HUES48 (cell line): ENCODE results near the gene CHPF2.

ENCODE experiments used
- H3K27ac ChIP-seq: one replicate; pipeline ENCODE4 v1.7.0; 2013; ENCODE audit warnings: low read depth, low read length, inconsistent platforms
- H3K27me3 ChIP-seq: 2 replicates; pipeline ENCODE4 v1.6.1; 2013; ENCODE audit warnings: mild to moderate bottlenecking, low read length; ENCODE audit not compliant: control insufficient read depth, insufficient read depth
- H3K36me3 ChIP-seq: 2 replicates; pipeline ENCODE4 v1.6.1; 2013; ENCODE audit warnings: low read length; ENCODE audit not compliant: control insufficient read depth, insufficient read depth
- H3K4me1 ChIP-seq: 2 replicates; pipeline ENCODE4 v1.6.1; 2013; ENCODE audit warnings: mild to moderate bottlenecking, low read length; ENCODE audit not compliant: control insufficient read depth, insufficient read depth
- H3K4me3 ChIP-seq: 2 replicates; pipeline ENCODE4 v1.5.1; 2013; ENCODE audit warnings: mild to moderate bottlenecking, low read depth, low read length
- H3K9ac ChIP-seq: 2 replicates; pipeline ENCODE4 v1.6.1; 2013; ENCODE audit warnings: mild to moderate bottlenecking, low read depth, low read length, moderate library complexity
- H3K9me3 ChIP-seq: 2 replicates; pipeline ENCODE4 v1.6.1; 2013; ENCODE audit warnings: low read length; ENCODE audit not compliant: control insufficient read depth, insufficient read depth

CHPF2 gene

GRCh38 chr7:151232091-151232916 is at the start of gene CHPF2:
CHPF2 (plus strand) TSS chr7:151232483; CDS start chr7:151234012, 1,529 bp downstream.
- 0 out of 2 replicates have a peak, but pooled peaks cover 10% of the 10 kb centered on the region for H3K4me1 ChIP-seq
- peak within 1 kb of the TSS; percentile 73 for H3K27ac ChIP-seq

GRCh38 chr7:151185762-151186639 is 46.3 kb upstream of the CHPF2 start:
- Histone ChIP-seq H3K36me3 (no peaks in the 10 kb centered on the region), H3K27ac (no peak overlapping the region)

More at GRCh38 chr7:151232091-151232916, at the start of gene CHPF2:
- H3K9me3 ChIP-seq, result no peaks in the 10 kb centered on the region
- H3K9ac ChIP-seq, result peak within 1 kb of the TSS; percentile 57
- peak within 1 kb of the TSS; percentile 87 for H3K4me3 ChIP-seq
- no peaks in the 10 kb centered on the region for H3K27me3 ChIP-seq
- peaks cover 25% of the 10 kb centered on the region for H3K36me3 ChIP-seq

GRCh38 chr7:151186640-151187408 is 45.5 kb upstream of the CHPF2 start, which contains the start of gene ASB10:
ASB10 (minus strand) TSS chr7:151187250; CDS start chr7:151187130, 120 bp downstream.
- no peak within 1 kb of the TSS for H3K27ac ChIP-seq
- H3K27me3 ChIP-seq, result no peaks in the 10 kb centered on the region; the same call in 1 of the 2 replicates
- no peaks in the 10 kb centered on the region for H3K36me3 ChIP-seq
- H3K4me3 ChIP-seq, result no peak within 1 kb of the TSS
- H3K9me3 ChIP-seq, result no peaks in the 10 kb centered on the region
- H3K9ac ChIP-seq, result no peak within 1 kb of the TSS
- H3K4me1 ChIP-seq, result no peaks in the 10 kb centered on the region

More at GRCh38 chr7:151185762-151186639, 46.3 kb upstream of the CHPF2 start:
- Histone ChIP-seq H3K4me1 (no peaks in the 10 kb centered on the region), H3K27me3 (no peaks in the 10 kb centered on the region; the same call in 1 of the 2 replicates), H3K9ac (no peak overlapping the region), H3K9me3 (no peaks in the 10 kb centered on the region), H3K4me3 (no peak overlapping the region)

- no peaks in the 10 kb centered on the region for H3K36me3 ChIP-seq
- H3K4me1 ChIP-seq, result no peaks in the 10 kb centered on the region
- H3K4me3 ChIP-seq, result no peak overlapping the region
- H3K27me3 ChIP-seq, result no peaks in the 10 kb centered on the region; the same call in 1 of the 2 replicates
- no peak overlapping the region for H3K27ac ChIP-seq
- H3K9me3 ChIP-seq, result no peaks in the 10 kb centered on the region
- H3K9ac ChIP-seq, result no peak overlapping the region
Measured at GRCh38 chr7:151187409-151188251, 44.7 kb upstream of the CHPF2 start.

GRCh38 chr7:151188252-151188542 is 44.1 kb upstream of the CHPF2 start:
- Histone ChIP-seq H3K27ac (no peak overlapping the region), H3K9ac (no peak overlapping the region), H3K4me1 (no peaks in the 10 kb centered on the region), H3K27me3 (no peaks in the 10 kb centered on the region; the same call in 1 of the 2 replicates), H3K36me3 (no peaks in the 10 kb centered on the region), H3K4me3 (no peak overlapping the region), H3K9me3 (no peaks in the 10 kb centered on the region)

- no peak overlapping the region for H3K27ac ChIP-seq
- no peaks in the 10 kb centered on the region; the same call in 1 of the 2 replicates for H3K27me3 ChIP-seq
- no peak overlapping the region for H3K9ac ChIP-seq
- no peak overlapping the region for H3K4me3 ChIP-seq
- H3K36me3 ChIP-seq, result no peaks in the 10 kb centered on the region
- H3K9me3 ChIP-seq, result no peaks in the 10 kb centered on the region
- no peaks in the 10 kb centered on the region for H3K4me1 ChIP-seq
Measured at GRCh38 chr7:151189038-151189437, 43.2 kb upstream of the CHPF2 start.

- Histone ChIP-seq H3K4me1 (no peaks in the 10 kb centered on the region), H3K9ac (no peak overlapping the region), H3K36me3 (no peaks in the 10 kb centered on the region), H3K4me3 (no peak overlapping the region), H3K9me3 (no peaks in the 10 kb centered on the region), H3K27ac (no peak overlapping the region), H3K27me3 (no peaks in the 10 kb centered on the region; the same call in none of the 2 replicates)
Measured at GRCh38 chr7:151191544-151191943, 40.7 kb upstream of the CHPF2 start.

GRCh38 chr7:151192002-151192539 is 40.2 kb upstream of the CHPF2 start:
- Histone ChIP-seq H3K9me3 (no peaks in the 10 kb centered on the region), H3K4me3 (no peak overlapping the region), H3K27me3 (no peaks in the 10 kb centered on the region; the same call in none of the 2 replicates), H3K27ac (no peak overlapping the region), H3K4me1 (no peaks in the 10 kb centered on the region), H3K36me3 (no peaks in the 10 kb centered on the region), H3K9ac (no peak overlapping the region)

- Histone ChIP-seq H3K4me3 (no peak overlapping the region), H3K27me3 (no peaks in the 10 kb centered on the region; the same call in none of the 2 replicates), H3K4me1 (no peaks in the 10 kb centered on the region), H3K36me3 (no peaks in the 10 kb centered on the region), H3K27ac (no peak overlapping the region), H3K9ac (no peak overlapping the region), H3K9me3 (no peaks in the 10 kb centered on the region)
Measured at GRCh38 chr7:151193203-151193978, 38.9 kb upstream of the CHPF2 start.
